ENCODE results near the gene AQP12A. TPM values are rescaled to one million over a fixed set of nuclear protein-coding genes. Genes with fewer than 3 reads are reported as not detected.
"Not testable (repeated sequence)": the region's sequence is repeated elsewhere in the genome, so short reads cannot be mapped to it uniquely, and the experiment has no call there.

AQP12A gene
- total RNA-seq, 2 donors from 2014 or later: 29.6 to 130 TPM

DNA sequence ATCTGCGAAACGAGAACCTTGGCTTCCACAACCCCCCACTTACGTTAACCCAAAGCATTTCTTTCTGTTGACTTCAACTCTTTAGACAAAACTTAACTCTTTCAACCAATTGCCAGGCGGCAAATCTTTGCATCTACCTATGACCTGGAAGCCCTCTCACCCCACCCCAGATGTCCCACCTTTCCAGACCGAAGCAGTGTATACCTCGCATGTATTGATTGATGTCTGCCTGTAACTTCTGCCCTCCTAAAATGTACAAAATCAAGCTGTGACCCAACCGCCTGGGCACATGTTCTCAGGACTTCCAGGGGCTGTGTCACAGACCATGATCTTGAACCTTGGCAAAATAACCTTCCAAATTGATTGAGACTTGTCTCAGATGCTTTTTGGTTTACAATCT, 21.3 kb upstream of the AQP12A start:
- no peak overlapping the region for H3K27ac ChIP-seq
- intact Hi-C loops (cut with DNase I): no loop called here
- no peaks in the 10 kb centered on the region for H3K36me3 ChIP-seq (replicated peaks in 1 of 2; ENCODE audit: insufficient read depth in 1 of 2, low read depth in 2 of 2)
- WGBS, 2 donors: 57 to 67% methylated on average over 7 of the region's 7 CpGs
- no peaks in the 10 kb centered on the region for H3K9me3 ChIP-seq
- no peak for ATAC-seq
- H3K4me3 ChIP-seq: no peak overlapping the region
- peaks cover 4% of the 10 kb centered on the region for H3K4me1 ChIP-seq
- TF ChIP-seq, protein P1, sequence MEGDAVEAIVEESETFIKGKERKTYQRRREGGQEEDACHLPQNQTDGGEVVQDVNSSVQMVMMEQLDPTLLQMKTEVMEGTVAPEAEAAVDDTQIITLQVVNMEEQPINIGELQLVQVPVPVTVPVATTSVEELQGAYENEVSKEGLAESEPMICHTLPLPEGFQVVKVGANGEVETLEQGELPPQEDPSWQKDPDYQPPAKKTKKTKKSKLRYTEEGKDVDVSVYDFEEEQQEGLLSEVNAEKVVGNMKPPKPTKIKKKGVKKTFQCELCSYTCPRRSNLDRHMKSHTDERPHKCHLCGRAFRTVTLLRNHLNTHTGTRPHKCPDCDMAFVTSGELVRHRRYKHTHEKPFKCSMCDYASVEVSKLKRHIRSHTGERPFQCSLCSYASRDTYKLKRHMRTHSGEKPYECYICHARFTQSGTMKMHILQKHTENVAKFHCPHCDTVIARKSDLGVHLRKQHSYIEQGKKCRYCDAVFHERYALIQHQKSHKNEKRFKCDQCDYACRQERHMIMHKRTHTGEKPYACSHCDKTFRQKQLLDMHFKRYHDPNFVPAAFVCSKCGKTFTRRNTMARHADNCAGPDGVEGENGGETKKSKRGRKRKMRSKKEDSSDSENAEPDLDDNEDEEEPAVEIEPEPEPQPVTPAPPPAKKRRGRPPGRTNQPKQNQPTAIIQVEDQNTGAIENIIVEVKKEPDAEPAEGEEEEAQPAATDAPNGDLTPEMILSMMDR (IDR thresholded peaks at IDR 0.05): no peak
- no peak for TF ChIP-seq POLR2A (IDR thresholded peaks at IDR 0.05)
- DNase-seq: no peak
- no peaks in the 10 kb centered on the region for H3K27me3 ChIP-seq

- 53 to 65% methylated on average over 4 of the region's 4 CpGs for WGBS, 2 donors
- no peak overlapping the region for H3K4me3 ChIP-seq
- H3K27me3 ChIP-seq: no peaks in the 10 kb centered on the region
- intact Hi-C loops (cut with DNase I): no loop called here
- peaks cover 4% of the 10 kb centered on the region for H3K4me1 ChIP-seq
- no peak for TF ChIP-seq POLR2A (IDR thresholded peaks at IDR 0.05)
- TF ChIP-seq, protein P1 (IDR thresholded peaks at IDR 0.05): no peak
- ATAC-seq: no peak
- no peaks in the 10 kb centered on the region for H3K36me3 ChIP-seq (replicated peaks in 1 of 2; ENCODE audit: insufficient read depth in 1 of 2, low read depth in 2 of 2)
- DNase-seq: no peak
- no peaks in the 10 kb centered on the region for H3K9me3 ChIP-seq
- no peak overlapping the region for H3K27ac ChIP-seq
Measured at GRCh38 chr2:240670950-240671349, 20.7 kb upstream of the AQP12A start.

GRCh38 chr2:240672076-240672700, 19.5 kb upstream of the AQP12A start:
- intact Hi-C loops (cut with DNase I): no loop called here
- TF ChIP-seq POLR2A (IDR thresholded peaks at IDR 0.05): no peak
- TF ChIP-seq, protein P1 (IDR thresholded peaks at IDR 0.05): no peak

GRCh38 chr2:240672701-240673190, 18.9 kb upstream of the AQP12A start:
- Histone ChIP-seq H3K9me3 (no peaks in the 10 kb centered on the region), H3K36me3 (replicated peaks in 1 of 2; ENCODE audit: insufficient read depth in 1 of 2, low read depth in 2 of 2) (no peaks in the 10 kb centered on the region), H3K4me3 (no peak overlapping the region), H3K27me3 (no peaks in the 10 kb centered on the region), H3K27ac (no peak overlapping the region), H3K4me1 (peaks cover 4% of the 10 kb centered on the region)
- WGBS, 2 donors: 2 to 8% methylated on average over 6 to 46 of the region's 55 CpGs
- TF ChIP-seq, protein P1 (IDR thresholded peaks at IDR 0.05): no peak
- TF ChIP-seq POLR2A (IDR thresholded peaks at IDR 0.05): no peak
- DNase-seq: peak in 2 of 4 donors; percentile 17 to 50
- ATAC-seq: no peak
- intact Hi-C loops (cut with DNase I): no loop called here

More at GRCh38 chr2:240672076-240672700, 19.5 kb upstream of the AQP12A start:
- Histone ChIP-seq H3K4me1 (peaks cover 4% of the 10 kb centered on the region), H3K36me3 (replicated peaks in 1 of 2; ENCODE audit: insufficient read depth in 1 of 2, low read depth in 2 of 2) (no peaks in the 10 kb centered on the region), H3K4me3 (no peak overlapping the region), H3K9me3 (no peaks in the 10 kb centered on the region), H3K27me3 (no peaks in the 10 kb centered on the region), H3K27ac (no peak overlapping the region)
- DNase-seq (no peak), ATAC-seq (no peak)
- WGBS, 2 donors: 40 to 61% methylated on average over 15 to 46 of the region's 46 CpGs

DNA sequence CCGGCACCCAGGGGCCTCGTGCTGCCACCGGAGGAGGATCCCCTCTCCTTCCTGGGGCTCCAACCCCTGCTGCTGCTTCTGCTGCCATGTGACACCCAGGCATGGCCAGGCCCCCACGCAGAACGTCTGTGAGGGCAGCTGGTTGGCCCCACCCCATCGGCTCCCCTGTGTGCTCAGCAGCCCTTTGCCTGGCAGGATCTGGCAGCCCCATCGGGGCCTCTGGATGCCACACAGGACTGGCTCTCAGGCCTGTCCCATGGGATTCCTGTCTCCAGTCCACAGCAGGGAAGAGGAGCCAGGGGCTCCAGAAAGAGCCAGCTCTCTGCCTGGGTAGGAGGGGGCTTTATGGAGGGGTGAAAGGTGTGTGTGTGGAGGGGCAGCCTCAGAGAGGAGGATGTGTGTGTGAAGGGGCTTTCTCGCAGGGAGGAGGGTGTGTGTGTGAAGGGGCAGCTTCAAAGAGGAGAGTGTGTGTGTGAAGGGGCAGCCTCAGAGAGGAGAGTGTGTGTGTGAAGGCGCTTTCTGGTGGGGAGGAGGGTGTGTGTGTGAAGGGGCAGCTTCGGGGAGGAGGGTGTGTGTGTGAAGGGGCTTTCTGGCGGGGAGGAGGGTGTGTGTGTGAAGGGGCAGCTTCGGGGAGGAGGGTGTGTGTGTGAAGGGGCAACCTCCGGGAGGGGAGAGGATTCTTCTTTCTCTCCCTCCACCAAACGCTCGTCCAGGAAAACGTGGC, 17.0 kb upstream of the AQP12A start:
- ATAC-seq; H3K4me1 ChIP-seq; H3K9me3 ChIP-seq; H3K27me3 ChIP-seq; H3K27ac ChIP-seq; H3K36me3 ChIP-seq (replicated peaks in 1 of 2; ENCODE audit: insufficient read depth in 1 of 2, low read depth in 2 of 2); intact Hi-C loops (cut with DNase I); H3K4me3 ChIP-seq: not testable (repeated sequence)
- DNase-seq: peak in 3 of 4 donors; percentile 3 to 42 (median 11)
- WGBS, 2 donors: 7 to 31% methylated on average over 5 to 10 of the region's 16 CpGs

GRCh38 chr2:240675345-240675744, 16.3 kb upstream of the AQP12A start:
- DNase-seq; intact Hi-C loops (cut with DNase I); H3K4me3 ChIP-seq; H3K9me3 ChIP-seq; H3K36me3 ChIP-seq (replicated peaks in 1 of 2; ENCODE audit: insufficient read depth in 1 of 2, low read depth in 2 of 2); H3K4me1 ChIP-seq; H3K27ac ChIP-seq; H3K27me3 ChIP-seq: not testable (repeated sequence)
- no CpG with 5 or more reads among the region's 24 CpGs for WGBS, 2 donors
- ATAC-seq: peak; percentile 78

DNA sequence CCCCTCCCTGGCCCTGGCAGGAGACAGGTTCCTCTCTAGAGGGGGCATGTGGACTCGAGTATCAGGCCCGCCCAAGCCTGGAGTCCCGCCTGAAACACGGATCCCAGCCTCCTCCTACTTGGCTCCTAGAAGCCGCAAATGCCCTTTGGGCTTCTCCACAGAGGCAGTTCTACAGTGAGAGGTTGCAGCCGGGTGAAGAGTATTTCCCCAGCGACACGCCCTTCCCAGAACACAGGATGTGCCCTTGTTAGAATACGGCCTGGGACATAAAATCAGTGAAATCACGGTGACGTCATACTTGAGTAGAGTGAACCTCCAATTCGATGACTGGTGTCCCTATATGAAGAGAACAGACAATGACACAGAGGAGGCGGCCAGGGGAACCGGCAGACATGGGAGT, 13.6 kb upstream of the AQP12A start:
- H3K27ac ChIP-seq; H3K36me3 ChIP-seq (replicated peaks in 1 of 2; ENCODE audit: insufficient read depth in 1 of 2, low read depth in 2 of 2); DNase-seq; H3K4me3 ChIP-seq; intact Hi-C loops (cut with DNase I); H3K4me1 ChIP-seq; H3K9me3 ChIP-seq; ATAC-seq; H3K27me3 ChIP-seq: not testable (repeated sequence)
- WGBS, 2 donors: no CpG with 5 or more reads among the region's 14 CpGs

DNA sequence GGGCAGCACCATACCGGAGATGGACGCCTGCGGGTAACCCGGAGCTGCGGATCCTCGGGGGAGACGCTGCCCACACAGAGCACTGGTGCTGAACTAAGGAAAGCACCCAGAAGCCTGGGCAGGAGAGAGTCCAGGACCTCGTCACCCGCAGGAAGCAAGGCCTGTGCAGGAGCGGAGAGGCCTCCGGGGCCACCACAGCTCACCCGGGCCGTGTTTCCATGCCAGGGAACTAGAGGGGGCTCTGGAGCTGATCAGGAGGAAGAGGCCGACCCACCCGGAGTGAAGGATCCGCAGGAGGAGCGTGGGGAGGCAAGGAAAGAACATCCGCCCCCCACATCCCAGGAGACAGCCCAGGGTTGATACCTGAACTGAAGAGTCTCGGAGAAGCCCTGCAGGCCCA, 12.8 kb upstream of the AQP12A start:
- H3K36me3 ChIP-seq (replicated peaks in 1 of 2; ENCODE audit: insufficient read depth in 1 of 2, low read depth in 2 of 2); ATAC-seq; DNase-seq; H3K27ac ChIP-seq; H3K4me3 ChIP-seq; H3K27me3 ChIP-seq; H3K9me3 ChIP-seq; H3K4me1 ChIP-seq; intact Hi-C loops (cut with DNase I): not testable (repeated sequence)
- no CpG with 5 or more reads among the region's 19 CpGs for WGBS, 2 donors

Measured in body of pancreas (tissue), 4 donors.